ENCODE results near the gene APBA2. TPM values are rescaled to one million over a fixed set of nuclear protein-coding genes. Genes with fewer than 3 reads are reported as not detected.

APBA2 gene
- total RNA-seq, 4 donors from 2014 or later: 7.7 to 14.4 (median 11.6) TPM

DNA sequence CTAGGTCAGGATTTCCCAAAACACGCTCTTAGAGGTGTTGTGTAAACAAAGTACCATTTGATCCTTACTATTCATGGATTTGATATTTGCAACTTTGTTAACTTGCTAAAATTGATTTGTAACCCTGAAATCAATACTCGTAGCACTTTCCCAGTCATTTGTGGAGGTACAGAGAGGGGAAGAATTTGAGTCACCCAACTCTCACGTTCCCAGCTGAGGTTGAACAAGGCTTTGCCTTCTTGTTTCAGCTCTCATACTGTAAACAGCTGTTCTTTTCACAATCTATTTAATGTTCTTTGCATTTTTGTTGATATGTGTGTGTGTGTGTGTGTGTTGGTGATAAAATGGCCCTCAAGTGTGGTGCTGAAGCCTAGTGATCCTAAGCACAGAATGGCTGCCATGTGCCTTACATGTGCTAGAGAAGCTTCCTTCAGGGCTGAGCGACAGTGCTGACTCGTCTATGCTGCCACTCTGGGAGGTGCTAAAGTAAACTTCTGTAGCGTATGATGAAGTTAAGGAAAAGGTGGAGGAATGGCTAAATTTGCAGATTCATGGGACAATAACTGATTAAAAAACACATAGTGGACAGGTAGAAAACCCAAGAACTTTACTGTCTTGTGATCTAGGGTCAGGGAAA is 173.2 kb downstream of the APBA2 start:
- 91 to 93% methylated on average over 6 of the region's 6 CpGs for WGBS, 2 donors
- DNase-seq: no peak
- TF ChIP-seq POLR2A (IDR thresholded peaks at IDR 0.05): no peak
- TF ChIP-seq, protein P1, sequence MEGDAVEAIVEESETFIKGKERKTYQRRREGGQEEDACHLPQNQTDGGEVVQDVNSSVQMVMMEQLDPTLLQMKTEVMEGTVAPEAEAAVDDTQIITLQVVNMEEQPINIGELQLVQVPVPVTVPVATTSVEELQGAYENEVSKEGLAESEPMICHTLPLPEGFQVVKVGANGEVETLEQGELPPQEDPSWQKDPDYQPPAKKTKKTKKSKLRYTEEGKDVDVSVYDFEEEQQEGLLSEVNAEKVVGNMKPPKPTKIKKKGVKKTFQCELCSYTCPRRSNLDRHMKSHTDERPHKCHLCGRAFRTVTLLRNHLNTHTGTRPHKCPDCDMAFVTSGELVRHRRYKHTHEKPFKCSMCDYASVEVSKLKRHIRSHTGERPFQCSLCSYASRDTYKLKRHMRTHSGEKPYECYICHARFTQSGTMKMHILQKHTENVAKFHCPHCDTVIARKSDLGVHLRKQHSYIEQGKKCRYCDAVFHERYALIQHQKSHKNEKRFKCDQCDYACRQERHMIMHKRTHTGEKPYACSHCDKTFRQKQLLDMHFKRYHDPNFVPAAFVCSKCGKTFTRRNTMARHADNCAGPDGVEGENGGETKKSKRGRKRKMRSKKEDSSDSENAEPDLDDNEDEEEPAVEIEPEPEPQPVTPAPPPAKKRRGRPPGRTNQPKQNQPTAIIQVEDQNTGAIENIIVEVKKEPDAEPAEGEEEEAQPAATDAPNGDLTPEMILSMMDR (IDR thresholded peaks at IDR 0.05): no peak

DNA sequence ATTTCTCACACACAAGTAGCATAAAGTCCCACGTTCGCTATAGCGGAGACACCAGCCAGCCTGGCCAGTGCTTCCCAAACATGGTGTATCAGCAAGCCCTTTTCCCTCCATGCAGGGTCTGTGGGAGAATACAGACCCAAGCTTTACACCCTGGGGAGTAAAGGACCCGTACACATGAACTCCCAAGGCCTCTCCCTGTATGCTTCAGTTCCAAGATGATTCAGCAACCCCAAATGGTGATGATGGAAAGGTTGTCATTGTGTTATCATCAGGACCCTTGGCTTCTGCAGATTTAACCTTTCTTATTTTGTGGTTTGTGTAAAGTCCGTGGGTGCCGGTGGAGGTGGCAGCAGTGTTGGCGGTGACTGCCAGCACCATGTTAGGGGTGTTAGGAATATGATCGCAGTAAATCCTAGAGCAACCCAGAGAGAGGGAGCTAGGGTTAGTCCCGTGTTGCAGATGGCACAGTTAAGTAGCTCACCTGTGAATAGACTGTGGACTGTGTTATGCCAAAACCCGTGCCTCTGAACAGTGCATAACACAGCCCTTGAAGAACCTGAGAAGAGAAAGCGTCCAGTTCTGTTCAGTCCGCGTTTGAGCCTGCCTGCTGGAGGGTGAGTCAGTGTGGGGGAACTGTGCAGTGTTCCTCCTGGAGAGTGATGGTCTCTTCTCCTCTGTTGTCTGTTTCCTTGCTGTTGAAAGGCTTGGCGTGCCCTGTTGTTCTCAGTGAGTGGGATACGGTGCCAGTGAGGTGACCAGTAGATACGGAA is 174.3 kb downstream of the APBA2 start:
- H3K4me3 ChIP-seq (replicated peaks in 1 of 3): no peak overlapping the region
- no peaks in the 10 kb centered on the region for H3K27me3 ChIP-seq
- intact Hi-C loops (cut with DNase I): no loop called here
- DNase-seq: no peak
- no peaks in the 10 kb centered on the region for H3K36me3 ChIP-seq
- TF ChIP-seq POLR2A (IDR thresholded peaks at IDR 0.05): no peak
- TF ChIP-seq, protein P1 (IDR thresholded peaks at IDR 0.05): no peak
- no peak overlapping the region for H3K27ac ChIP-seq
- no peaks in the 10 kb centered on the region for H3K4me1 ChIP-seq
- 93 to 97% methylated on average over 16 of the region's 16 CpGs for WGBS, 2 donors
- H3K9me3 ChIP-seq: no peaks in the 10 kb centered on the region

More for the DNA sequence above, 173.2 kb downstream of the APBA2 start:
- H3K9me3 ChIP-seq: no peaks in the 10 kb centered on the region
- H3K27me3 ChIP-seq: no peaks in the 10 kb centered on the region
- H3K36me3 ChIP-seq: no peaks in the 10 kb centered on the region
- no peak overlapping the region for H3K27ac ChIP-seq
- no peaks in the 10 kb centered on the region for H3K4me1 ChIP-seq
- H3K4me3 ChIP-seq (replicated peaks in 1 of 3): no peak overlapping the region
- intact Hi-C loops (cut with DNase I): no loop called here

DNA sequence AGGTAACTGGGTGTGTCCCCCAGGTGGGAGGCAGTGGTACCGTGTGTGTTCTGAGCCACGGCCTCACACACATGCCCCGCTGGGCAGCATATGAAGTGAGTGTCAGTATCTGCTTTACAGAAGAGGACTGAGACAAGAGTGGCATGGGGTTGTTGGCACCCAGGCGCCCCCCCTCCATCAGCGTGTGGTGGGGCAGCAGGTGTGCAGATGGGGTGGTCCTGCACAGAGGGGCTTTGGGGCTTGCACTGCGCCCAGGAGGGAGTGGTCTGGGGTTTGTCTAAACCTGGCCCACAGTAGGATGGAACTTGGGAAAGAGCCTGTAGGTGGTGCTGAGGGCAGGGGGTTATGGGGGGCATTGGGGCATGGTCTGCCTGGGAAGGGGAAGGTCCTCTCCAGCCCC is 176.0 kb downstream of the APBA2 start:
- DNase-seq: no peak
- H3K4me1 ChIP-seq: no peaks in the 10 kb centered on the region
- no peaks in the 10 kb centered on the region for H3K27me3 ChIP-seq
- no peak for TF ChIP-seq POLR2A (IDR thresholded peaks at IDR 0.05)
- TF ChIP-seq, protein P1 (IDR thresholded peaks at IDR 0.05): no peak
- intact Hi-C loops (cut with DNase I): no loop called here
- no peaks in the 10 kb centered on the region for H3K36me3 ChIP-seq
- no peak overlapping the region for H3K4me3 ChIP-seq (replicated peaks in 1 of 3)
- WGBS, 2 donors: 89% methylated on average over 4 to 6 of the region's 6 CpGs
- no peak overlapping the region for H3K27ac ChIP-seq
- no peaks in the 10 kb centered on the region for H3K9me3 ChIP-seq

DNA sequence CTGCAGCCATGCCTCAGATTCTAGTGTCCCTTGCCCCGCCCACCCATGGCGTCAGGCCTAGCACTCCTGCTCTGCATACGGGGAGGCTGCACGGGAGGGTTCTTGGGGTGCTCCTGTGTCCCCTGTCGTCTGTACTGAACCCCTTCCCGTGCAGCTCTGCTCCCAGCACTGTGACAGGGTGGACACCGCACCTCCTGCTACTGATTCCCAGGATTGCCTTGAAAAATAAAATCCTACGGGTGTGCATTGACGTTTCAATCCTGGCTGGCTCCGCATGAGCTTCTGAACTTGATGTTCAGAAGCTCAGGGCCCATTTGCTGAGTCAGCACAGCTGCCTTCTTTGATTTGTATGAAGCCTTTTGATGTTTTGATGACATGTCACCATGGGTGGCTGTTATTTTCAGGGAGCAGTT is 176.4 kb downstream of the APBA2 start:
- 85 to 86% methylated on average over 7 to 10 of the region's 10 CpGs for WGBS, 2 donors
- no peak for TF ChIP-seq POLR2A (IDR thresholded peaks at IDR 0.05)
- TF ChIP-seq, protein P1 (IDR thresholded peaks at IDR 0.05): no peak
- Histone ChIP-seq H3K9me3 (no peaks in the 10 kb centered on the region), H3K27ac (no peak overlapping the region), H3K4me3 (replicated peaks in 1 of 3) (no peak overlapping the region), H3K27me3 (no peaks in the 10 kb centered on the region), H3K4me1 (no peaks in the 10 kb centered on the region), H3K36me3 (no peaks in the 10 kb centered on the region)
- DNase-seq: no peak
- intact Hi-C loops (cut with DNase I): no loop called here

DNA sequence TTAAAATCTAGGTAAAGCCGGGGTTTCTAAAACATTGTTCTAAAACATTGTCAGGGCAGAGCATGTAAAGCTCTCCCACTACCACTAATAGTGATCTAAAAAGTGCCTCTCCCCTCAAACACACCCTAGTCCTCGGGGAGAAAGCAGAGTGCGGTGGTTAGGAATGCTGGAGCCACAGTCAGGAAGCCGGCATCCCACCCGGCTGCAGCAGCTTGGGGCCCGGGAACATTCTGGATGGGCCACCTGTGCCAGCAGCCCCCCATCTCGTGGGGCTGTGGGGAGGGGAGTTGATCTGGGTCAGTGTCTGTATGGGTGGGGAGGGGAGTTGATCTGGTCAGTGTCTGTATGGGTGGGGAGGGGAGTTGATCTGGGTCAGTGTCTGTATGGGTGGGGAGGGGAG is 176.9 kb downstream of the APBA2 start:
- 85 to 91% methylated on average over 5 to 7 of the region's 7 CpGs for WGBS, 2 donors
- no peaks in the 10 kb centered on the region for H3K4me1 ChIP-seq
- no peaks in the 10 kb centered on the region for H3K27me3 ChIP-seq
- intact Hi-C loops (cut with DNase I): no loop called here
- TF ChIP-seq POLR2A (IDR thresholded peaks at IDR 0.05): no peak
- TF ChIP-seq, protein P1 (IDR thresholded peaks at IDR 0.05): no peak
- no peak overlapping the region for H3K4me3 ChIP-seq (replicated peaks in 1 of 3)
- no peak for DNase-seq
- H3K36me3 ChIP-seq: no peaks in the 10 kb centered on the region
- no peak overlapping the region for H3K27ac ChIP-seq
- H3K9me3 ChIP-seq: no peaks in the 10 kb centered on the region
